GM19238 (cell line): ENCODE measurements around the gene PCBP3.

Source experiments
- DNase-seq: peaks from one replicate; pipeline ENCODE4 v3.0.0; 2011; ENCODE audit warnings: low spot score; ENCODE audit not compliant: insufficient read length

Gene PCBP3

GRCh38 chr21:45908536-45909237, 265.2 kb downstream of the PCBP3 start:
- DNase-seq, result no peak

- no peak for DNase-seq
Measured at GRCh38 chr21:45909238-45909988, 265.9 kb downstream of the PCBP3 start.

GRCh38 chr21:45910155-45910547, 266.6 kb downstream of the PCBP3 start:
- no peak for DNase-seq

GRCh38 chr21:45910548-45911221, 267.2 kb downstream of the PCBP3 start:
- DNase-seq, result no peak

GRCh38 chr21:45911806-45912325, 268.3 kb downstream of the PCBP3 start:
- DNase-seq, result no peak

- no peak for DNase-seq
Measured at GRCh38 chr21:45912611-45913417, 269.3 kb downstream of the PCBP3 start.

GRCh38 chr21:45913418-45913765, 269.9 kb downstream of the PCBP3 start:
- DNase-seq, result no peak

GRCh38 chr21:45913886-45914285, 270.4 kb downstream of the PCBP3 start:
- no peak for DNase-seq

GRCh38 chr21:45914321-45914845, 270.9 kb downstream of the PCBP3 start:
- DNase-seq, result no peak

GRCh38 chr21:45916011-45916840, 272.7 kb downstream of the PCBP3 start:
- no peak for DNase-seq

GRCh38 chr21:45917241-45917640, 273.7 kb downstream of the PCBP3 start:
- DNase-seq, result no peak

GRCh38 chr21:45918011-45918410, 274.5 kb downstream of the PCBP3 start:
- no peak for DNase-seq

GRCh38 chr21:45918835-45919447, 275.4 kb downstream of the PCBP3 start:
- no peak for DNase-seq

GRCh38 chr21:45919593-45919992, 276.1 kb downstream of the PCBP3 start:
- no peak for DNase-seq

- DNase-seq, result no peak
Measured at GRCh38 chr21:45920824-45921600, 277.5 kb downstream of the PCBP3 start.

- no peak for DNase-seq
Measured at GRCh38 chr21:45921917-45922316, 278.4 kb downstream of the PCBP3 start.

GRCh38 chr21:45922648-45923047, 279.1 kb downstream of the PCBP3 start:
- no peak for DNase-seq

GRCh38 chr21:45923146-45923545, 279.6 kb downstream of the PCBP3 start:
- no peak for DNase-seq

GRCh38 chr21:45926281-45926680, 282.8 kb downstream of the PCBP3 start:
- no peak for DNase-seq
